Measurements from ENCODE around the gene SEC61G. TPM values are rescaled to one million over a fixed set of nuclear protein-coding genes. Genes with fewer than 3 reads are reported as not detected.

Gene SEC61G
- total RNA-seq, 1 donor from 2014 or later = 160 TPM

DNA sequence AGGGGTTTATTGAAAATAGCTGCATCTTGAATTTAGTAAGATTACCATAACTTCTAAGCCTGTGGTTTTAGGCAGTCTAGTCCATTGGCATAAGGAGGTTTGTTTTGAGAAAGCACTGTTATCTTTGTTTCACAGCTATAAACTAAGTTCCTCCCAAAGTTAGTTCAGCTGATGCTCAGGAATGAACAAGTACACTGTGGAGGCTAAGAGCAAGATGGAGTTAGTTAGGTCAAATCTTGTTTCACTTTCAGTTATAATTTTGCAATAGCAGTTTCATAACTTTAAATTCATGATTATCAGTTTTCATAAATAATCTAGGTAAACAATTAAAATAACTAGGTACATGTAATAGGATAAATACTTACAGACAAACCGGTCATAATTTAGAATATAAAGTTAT, 15.4 kb downstream of the SEC61G start:
- peaks cover 5% of the 10 kb centered on the region for H3K4me1 Mint-ChIP-seq (ENCODE audit: low read depth)

DNA sequence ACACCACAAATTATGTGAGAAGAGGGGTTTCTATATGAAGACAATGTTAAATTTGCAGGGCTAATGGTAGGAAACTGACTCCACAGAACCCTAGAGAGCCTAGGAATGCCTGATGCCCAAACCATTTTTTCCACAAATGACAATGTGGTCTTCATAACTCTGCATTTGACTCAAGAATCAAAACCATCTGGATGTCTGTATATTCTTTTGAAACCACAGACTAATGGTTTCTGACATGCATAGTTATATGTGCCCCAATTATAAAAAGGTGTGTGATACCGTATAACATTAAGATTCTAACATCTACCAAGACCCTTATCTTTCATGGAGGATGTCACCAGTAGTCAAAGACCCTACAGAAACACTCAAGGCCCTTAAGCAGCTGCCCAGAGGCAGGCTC, 20.3 kb downstream of the SEC61G start:
- Mint-ChIP-seq H3K4me1 (ENCODE audit: low read depth) (no peaks in the 10 kb centered on the region), H3K27ac (no peak overlapping the region), H3K36me3 (ENCODE audit: low read depth) (no peaks in the 10 kb centered on the region), H3K27me3 (ENCODE audit: insufficient read depth) (no peaks in the 10 kb centered on the region), H3K9me3 (peaks cover 8% of the 10 kb centered on the region), H3K4me3 (no peak overlapping the region)
- intact Hi-C loops (cut with micrococcal nuclease) = no loop called here
- no peak for DNase-seq (ENCODE audit: low spot score)

More for the DNA sequence above, 15.4 kb downstream of the SEC61G start:
- Mint-ChIP-seq H3K27me3 (ENCODE audit: insufficient read depth) (no peaks in the 10 kb centered on the region), H3K4me3 (no peak overlapping the region), H3K36me3 (ENCODE audit: low read depth) (peaks cover 21% of the 10 kb centered on the region), H3K27ac (no peak overlapping the region), H3K9me3 (no peaks in the 10 kb centered on the region)
- intact Hi-C loops (cut with micrococcal nuclease) = no loop called here
- DNase-seq (ENCODE audit: low spot score) = no peak

DNA sequence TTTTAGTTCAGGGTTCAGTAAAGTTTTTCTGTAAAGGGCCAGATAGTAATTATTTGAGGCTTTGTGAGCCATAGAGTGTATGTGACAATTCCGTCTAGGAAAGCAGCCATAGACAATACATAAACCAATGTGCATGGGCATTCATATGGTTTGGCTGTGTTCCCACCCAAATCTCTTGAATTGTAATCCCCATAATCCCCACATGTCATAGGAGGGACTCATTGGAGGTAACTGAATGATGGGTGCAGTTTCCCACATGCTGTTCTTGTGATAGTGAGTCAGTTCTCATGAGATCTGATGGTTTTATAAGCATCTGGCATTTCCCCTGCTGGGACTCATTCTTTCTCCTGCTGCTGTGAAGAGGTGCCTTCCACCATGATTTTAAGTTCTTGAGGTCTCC, 29.9 kb downstream of the SEC61G start:
- Mint-ChIP-seq H3K27me3 (ENCODE audit: insufficient read depth) (no peaks in the 10 kb centered on the region), H3K4me3 (no peak overlapping the region), H3K9me3 (no peaks in the 10 kb centered on the region), H3K36me3 (ENCODE audit: low read depth) (no peaks in the 10 kb centered on the region), H3K4me1 (ENCODE audit: low read depth) (no peaks in the 10 kb centered on the region), H3K27ac (no peak overlapping the region)
- intact Hi-C loops (cut with micrococcal nuclease) = no loop called here
- DNase-seq (ENCODE audit: low spot score) = no peak

DNA sequence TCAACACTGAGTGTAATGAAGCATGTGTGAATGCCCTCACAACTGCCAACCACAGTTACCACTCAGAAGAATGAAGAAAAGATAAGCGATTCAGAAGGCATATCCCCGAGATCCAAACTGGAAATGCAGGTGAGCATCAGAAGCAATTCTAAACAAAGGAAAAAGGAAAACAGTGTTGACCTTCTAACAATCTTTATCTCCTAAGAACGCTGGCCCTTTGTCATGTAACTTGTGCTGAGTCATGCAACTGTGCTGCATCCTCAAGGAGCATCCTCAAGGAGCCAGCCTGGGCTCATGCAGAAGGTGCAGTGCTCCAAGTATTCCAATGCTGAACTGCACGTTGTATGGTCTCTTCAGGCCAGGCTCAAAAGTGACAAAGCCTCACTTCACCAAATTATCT, 30.6 kb downstream of the SEC61G start:
- Mint-ChIP-seq H3K27ac (no peak overlapping the region), H3K9me3 (no peaks in the 10 kb centered on the region), H3K4me3 (no peak overlapping the region), H3K36me3 (ENCODE audit: low read depth) (no peaks in the 10 kb centered on the region), H3K27me3 (ENCODE audit: insufficient read depth) (no peaks in the 10 kb centered on the region), H3K4me1 (ENCODE audit: low read depth) (no peaks in the 10 kb centered on the region)
- intact Hi-C loops (cut with micrococcal nuclease) = no loop called here
- no peak for DNase-seq (ENCODE audit: low spot score)

DNA sequence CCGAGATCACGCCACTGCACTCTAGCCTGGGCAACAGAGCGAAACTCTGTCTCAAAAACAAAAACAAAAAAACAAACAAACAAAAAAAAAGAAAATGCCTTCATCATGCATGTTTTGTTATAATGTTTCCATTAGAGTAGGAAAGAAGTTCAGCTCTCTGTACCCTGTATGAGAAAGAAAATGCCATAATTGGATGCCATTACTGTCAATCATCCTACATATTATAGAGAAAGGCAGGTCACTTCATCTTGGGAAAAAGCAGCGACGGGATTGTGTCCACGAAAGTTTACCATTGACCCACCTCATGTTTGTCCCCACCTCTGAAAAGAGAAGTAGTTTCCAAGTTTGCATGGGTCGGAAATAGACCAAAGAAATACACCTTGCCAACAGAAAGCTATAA, 33.8 kb downstream of the SEC61G start:
- Mint-ChIP-seq H3K36me3 (ENCODE audit: low read depth) (no peaks in the 10 kb centered on the region), H3K9me3 (no peaks in the 10 kb centered on the region), H3K4me1 (ENCODE audit: low read depth) (no peaks in the 10 kb centered on the region), H3K27me3 (ENCODE audit: insufficient read depth) (no peaks in the 10 kb centered on the region), H3K27ac (no peak overlapping the region), H3K4me3 (no peak overlapping the region)
- no peak for DNase-seq (ENCODE audit: low spot score)
- intact Hi-C loops (cut with micrococcal nuclease) = no loop called here

DNA sequence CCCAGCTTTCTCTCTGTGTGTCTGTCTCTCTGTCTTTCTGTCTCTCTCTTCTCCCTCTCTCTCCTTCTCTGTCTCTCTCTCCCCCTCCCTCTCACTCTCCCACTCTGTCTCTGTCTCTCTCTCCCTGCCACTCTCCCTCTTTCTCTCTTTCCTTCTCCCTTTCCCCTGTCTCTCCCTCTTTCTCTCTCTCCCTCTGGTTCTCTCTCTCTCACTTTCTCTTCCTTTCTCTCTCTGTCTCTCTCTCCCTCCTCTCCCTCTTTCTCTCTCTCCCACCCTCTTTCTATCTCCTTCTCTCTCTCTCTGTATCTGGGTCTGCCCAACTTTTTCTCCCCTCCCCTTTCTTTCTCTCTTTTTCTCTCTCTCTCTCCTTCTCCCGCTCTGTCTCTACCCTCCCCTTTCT, 36.5 kb downstream of the SEC61G start:
- no peaks in the 10 kb centered on the region for H3K36me3 Mint-ChIP-seq (ENCODE audit: low read depth)
- no peak overlapping the region for H3K4me3 Mint-ChIP-seq
- no peaks in the 10 kb centered on the region for H3K27me3 Mint-ChIP-seq (ENCODE audit: insufficient read depth)
- H3K27ac Mint-ChIP-seq = no peak overlapping the region
- no peaks in the 10 kb centered on the region for H3K4me1 Mint-ChIP-seq (ENCODE audit: low read depth)
- intact Hi-C loops (cut with micrococcal nuclease) = no loop called here
- DNase-seq (ENCODE audit: low spot score) = no peak
- peaks cover 5% of the 10 kb centered on the region for H3K9me3 Mint-ChIP-seq

DNA sequence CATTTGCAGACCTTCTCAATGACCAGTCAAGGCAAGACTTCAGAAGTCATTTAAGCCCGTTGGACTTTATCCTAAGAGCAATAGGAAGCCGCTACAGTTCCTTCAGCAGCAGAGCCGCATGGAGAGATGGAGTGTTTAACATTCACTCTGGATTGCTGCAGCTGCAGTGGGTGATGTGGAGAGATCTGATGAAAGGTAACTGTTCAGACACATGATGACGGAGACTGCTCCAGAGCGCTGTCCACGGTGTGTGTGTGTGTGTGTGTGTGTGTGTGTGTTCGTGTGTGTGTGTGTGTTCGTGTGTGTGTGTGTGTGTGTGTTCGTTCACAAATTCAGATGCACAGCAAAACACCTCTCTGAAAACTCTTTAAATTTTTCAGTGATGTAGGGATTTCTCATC, 37.0 kb downstream of the SEC61G start:
- Mint-ChIP-seq H3K36me3 (ENCODE audit: low read depth) (no peaks in the 10 kb centered on the region), H3K27me3 (ENCODE audit: insufficient read depth) (no peaks in the 10 kb centered on the region), H3K4me1 (ENCODE audit: low read depth) (no peaks in the 10 kb centered on the region), H3K27ac (no peak overlapping the region), H3K4me3 (no peak overlapping the region), H3K9me3 (peaks cover 5% of the 10 kb centered on the region)
- intact Hi-C loops (cut with micrococcal nuclease) = no loop called here
- DNase-seq (ENCODE audit: low spot score) = no peak

DNA sequence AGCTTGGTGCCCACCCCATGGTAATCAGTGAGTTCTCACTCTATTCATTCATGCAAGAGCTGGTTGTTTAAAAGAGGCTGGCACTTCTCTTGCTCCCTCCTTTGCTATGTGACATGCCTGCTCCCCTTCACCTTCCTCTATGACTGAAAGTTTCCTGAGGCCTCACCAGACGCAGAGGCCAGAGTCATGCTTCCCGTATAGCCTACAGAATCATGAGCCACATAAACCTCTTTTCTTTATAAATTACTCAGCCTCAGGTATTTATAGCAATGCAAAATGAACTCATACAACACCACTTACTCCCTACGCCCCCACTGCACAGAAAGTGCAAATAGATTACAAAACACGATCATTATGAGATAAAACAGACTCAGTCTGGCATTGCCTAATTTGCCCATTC, 39.0 kb downstream of the SEC61G start:
- DNase-seq (ENCODE audit: low spot score) = no peak
- H3K4me3 Mint-ChIP-seq = no peak overlapping the region

DNA sequence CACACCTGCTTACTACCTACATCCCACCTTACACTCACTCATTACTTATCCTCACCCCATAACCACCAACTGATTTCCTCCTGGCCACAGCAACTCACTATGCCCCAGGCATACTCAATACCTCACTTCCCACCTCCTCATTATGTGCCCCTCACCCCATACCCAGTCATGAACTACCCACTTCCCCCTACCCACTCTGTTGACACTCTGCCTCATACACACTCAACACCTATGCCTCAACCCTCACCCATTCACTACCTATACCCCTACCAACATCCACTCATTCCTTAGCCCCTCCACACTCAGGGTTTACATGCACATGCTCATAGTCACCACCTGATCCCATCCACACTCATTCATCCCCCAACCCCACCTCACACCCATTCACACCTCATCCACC, 39.6 kb downstream of the SEC61G start:
- H3K36me3 Mint-ChIP-seq (ENCODE audit: low read depth) = no peaks in the 10 kb centered on the region
- H3K4me3 Mint-ChIP-seq = no peak overlapping the region
- no peak overlapping the region for H3K27ac Mint-ChIP-seq
- intact Hi-C loops (cut with micrococcal nuclease) = no loop called here
- DNase-seq (ENCODE audit: low spot score) = no peak
- H3K4me1 Mint-ChIP-seq (ENCODE audit: low read depth) = no peaks in the 10 kb centered on the region
- peaks cover 5% of the 10 kb centered on the region for H3K9me3 Mint-ChIP-seq
- H3K27me3 Mint-ChIP-seq (ENCODE audit: insufficient read depth) = no peaks in the 10 kb centered on the region

More for the DNA sequence above, 39.0 kb downstream of the SEC61G start:
- intact Hi-C loops (cut with micrococcal nuclease) = no loop called here
- Mint-ChIP-seq H3K27me3 (ENCODE audit: insufficient read depth) (no peaks in the 10 kb centered on the region), H3K36me3 (ENCODE audit: low read depth) (no peaks in the 10 kb centered on the region), H3K4me1 (ENCODE audit: low read depth) (no peaks in the 10 kb centered on the region), H3K27ac (no peak overlapping the region), H3K9me3 (peaks cover 5% of the 10 kb centered on the region)

- Mint-ChIP-seq H3K36me3 (ENCODE audit: low read depth) (no peaks in the 10 kb centered on the region), H3K9me3 (peaks cover 10% of the 10 kb centered on the region), H3K27me3 (ENCODE audit: insufficient read depth) (no peaks in the 10 kb centered on the region), H3K27ac (no peak overlapping the region), H3K4me3 (no peak overlapping the region), H3K4me1 (ENCODE audit: low read depth) (no peaks in the 10 kb centered on the region)
- no peak for DNase-seq (ENCODE audit: low spot score)
- intact Hi-C loops (cut with micrococcal nuclease) = no loop called here
These were observed 46.2 kb downstream of the SEC61G start for GRCh38 chr7:54712820-54713219.

- Mint-ChIP-seq H3K27ac (no peak overlapping the region), H3K27me3 (ENCODE audit: insufficient read depth) (no peaks in the 10 kb centered on the region), H3K4me1 (ENCODE audit: low read depth) (no peaks in the 10 kb centered on the region), H3K4me3 (no peak overlapping the region), H3K9me3 (peaks cover 13% of the 10 kb centered on the region), H3K36me3 (ENCODE audit: low read depth) (no peaks in the 10 kb centered on the region)
- intact Hi-C loops (cut with micrococcal nuclease) = no loop called here
- DNase-seq (ENCODE audit: low spot score) = no peak
These were observed 47.0 kb downstream of the SEC61G start for GRCh38 chr7:54711900-54712595.

GRCh38 chr7:54709283-54709682, 49.7 kb downstream of the SEC61G start:
- Mint-ChIP-seq H3K4me3 (no peak overlapping the region), H3K27ac (no peak overlapping the region), H3K4me1 (ENCODE audit: low read depth) (no peaks in the 10 kb centered on the region), H3K36me3 (ENCODE audit: low read depth) (no peaks in the 10 kb centered on the region), H3K9me3 (peaks cover 20% of the 10 kb centered on the region), H3K27me3 (ENCODE audit: insufficient read depth) (no peaks in the 10 kb centered on the region)
- DNase-seq (ENCODE audit: low spot score) = no peak
- intact Hi-C loops (cut with micrococcal nuclease) = no loop called here

DNA sequence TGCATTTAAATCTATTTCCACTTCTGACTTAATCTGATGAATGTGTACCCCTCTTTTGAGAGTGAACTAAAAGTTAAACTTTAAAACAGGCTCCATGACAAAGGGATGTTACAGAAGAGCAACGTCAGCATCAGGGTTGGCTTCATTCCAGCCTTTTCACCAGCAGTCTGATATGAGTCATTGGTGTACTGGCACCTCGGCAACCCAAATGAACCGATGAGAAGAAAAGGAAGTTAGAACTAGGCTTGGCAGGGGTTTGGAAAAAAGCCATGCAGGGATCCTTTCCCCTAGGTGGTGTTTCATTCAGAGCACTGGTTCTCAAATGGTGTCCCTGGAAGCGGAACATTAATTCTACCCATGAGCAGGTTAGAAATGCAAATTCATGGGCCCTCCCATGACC, 53.6 kb downstream of the SEC61G start:
- no peak overlapping the region for H3K4me3 Mint-ChIP-seq
- no peaks in the 10 kb centered on the region for H3K36me3 Mint-ChIP-seq (ENCODE audit: low read depth)
- H3K4me1 Mint-ChIP-seq (ENCODE audit: low read depth) = no peaks in the 10 kb centered on the region
- H3K27me3 Mint-ChIP-seq (ENCODE audit: insufficient read depth) = no peaks in the 10 kb centered on the region
- intact Hi-C loops (cut with micrococcal nuclease) = no loop called here
- H3K27ac Mint-ChIP-seq = no peak overlapping the region
- peaks cover 16% of the 10 kb centered on the region for H3K9me3 Mint-ChIP-seq
- DNase-seq (ENCODE audit: low spot score) = no peak

- intact Hi-C loops (cut with micrococcal nuclease) = no loop called here
- H3K9me3 Mint-ChIP-seq = peaks cover 16% of the 10 kb centered on the region
- H3K4me3 Mint-ChIP-seq = no peak overlapping the region
- H3K36me3 Mint-ChIP-seq (ENCODE audit: low read depth) = no peaks in the 10 kb centered on the region
- H3K27ac Mint-ChIP-seq = no peak overlapping the region
- H3K4me1 Mint-ChIP-seq (ENCODE audit: low read depth) = no peaks in the 10 kb centered on the region
- DNase-seq (ENCODE audit: low spot score) = no peak
- H3K27me3 Mint-ChIP-seq (ENCODE audit: insufficient read depth) = no peaks in the 10 kb centered on the region
These were observed 54.2 kb downstream of the SEC61G start for GRCh38 chr7:54704851-54705250.

Measured in activated T-helper 1 cell treated with anti-CD3 and anti-CD28 coated beads, Interleukin-12 subunit alpha, Interleukin-12 subunit beta, Interleukin-2, Interleukin-4 antibody, amounts not matched to agents 30 ng/mL and 10 ng/mL and 1 ng/mL, durations not matched to agents 14 hours and 24 hours and 36 hours (primary cell).